ENCODE data around the gene EIF2B5.
"Not testable (repeated sequence)": the region's sequence is repeated elsewhere in the genome, so short reads cannot be mapped to it uniquely, and the experiment has no call there.

The EIF2B5 gene

GRCh38 chr3:184145111-184145524, 10.0 kb downstream of the EIF2B5 start:
- DNase-seq (ENCODE audit: insufficient read length, low spot score) (no peak), FAIRE-seq (no peak)

- DNase-seq (ENCODE audit: insufficient read length, low spot score) (no peak), FAIRE-seq (no peak)
Observed at GRCh38 chr3:184145751-184146270, 10.7 kb downstream of the EIF2B5 start.

- no peak for FAIRE-seq
- no peak for DNase-seq (ENCODE audit: insufficient read length, low spot score)
Observed at GRCh38 chr3:184148076-184148475, 12.9 kb downstream of the EIF2B5 start.

GRCh38 chr3:184149123-184149522, 14.0 kb downstream of the EIF2B5 start:
- DNase-seq (ENCODE audit: insufficient read length, low spot score) (no peak), FAIRE-seq (no peak)

- not testable (repeated sequence) for DNase-seq (ENCODE audit: insufficient read length, low spot score); FAIRE-seq
Observed at GRCh38 chr3:184149770-184150169, 14.6 kb downstream of the EIF2B5 start.

GRCh38 chr3:184154885-184155643, 19.9 kb downstream of the EIF2B5 start, which contains the start of gene DVL3:
TSS of gene DVL3 (plus strand) at chr3:184155377. CDS start at chr3:184155636, 259 bp downstream.
- DNase-seq (ENCODE audit: insufficient read length, low spot score) (peak; percentile 94), FAIRE-seq (no peak)

- FAIRE-seq (no peak), DNase-seq (ENCODE audit: insufficient read length, low spot score) (peak; percentile 56)
Observed at GRCh38 chr3:184155644-184156521, 20.7 kb downstream of the EIF2B5 start.

GRCh38 chr3:184156522-184156955, 21.4 kb downstream of the EIF2B5 start:
- no peak for FAIRE-seq
- no peak for DNase-seq (ENCODE audit: insufficient read length, low spot score)

- FAIRE-seq: no peak
- DNase-seq (ENCODE audit: insufficient read length, low spot score): no peak
Observed at GRCh38 chr3:184157206-184157605, 22.0 kb downstream of the EIF2B5 start.

- DNase-seq (ENCODE audit: insufficient read length, low spot score) (no peak), FAIRE-seq (no peak)
Observed at GRCh38 chr3:184158404-184158803, 23.2 kb downstream of the EIF2B5 start.

GRCh38 chr3:184160456-184160855, 25.3 kb downstream of the EIF2B5 start:
- FAIRE-seq (no peak), DNase-seq (ENCODE audit: insufficient read length, low spot score) (no peak)

- not testable (repeated sequence) for FAIRE-seq
Observed at GRCh38 chr3:184162571-184163070, 27.5 kb downstream of the EIF2B5 start.

GRCh38 chr3:184164648-184165330, 29.6 kb downstream of the EIF2B5 start:
- FAIRE-seq: no peak
- no peak for DNase-seq (ENCODE audit: insufficient read length, low spot score)

More at GRCh38 chr3:184162571-184163070, 27.5 kb downstream of the EIF2B5 start:
- DNase-seq (ENCODE audit: insufficient read length, low spot score): not testable (repeated sequence)

GRCh38 chr3:184165543-184165942, 30.4 kb downstream of the EIF2B5 start:
- DNase-seq (ENCODE audit: insufficient read length, low spot score) (no peak), FAIRE-seq (no peak)

GRCh38 chr3:184166671-184167070, 31.5 kb downstream of the EIF2B5 start:
- FAIRE-seq (no peak), DNase-seq (ENCODE audit: insufficient read length, low spot score) (no peak)

- FAIRE-seq (no peak), DNase-seq (ENCODE audit: insufficient read length, low spot score) (no peak)
Observed at GRCh38 chr3:184167786-184168185, 32.6 kb downstream of the EIF2B5 start.

GRCh38 chr3:184168363-184169120, 33.4 kb downstream of the EIF2B5 start:
- no peak for FAIRE-seq
- DNase-seq (ENCODE audit: insufficient read length, low spot score): no peak

GRCh38 chr3:184169896-184170875, 35.0 kb downstream of the EIF2B5 start:
- FAIRE-seq (no peak), DNase-seq (ENCODE audit: insufficient read length, low spot score) (no peak)

- FAIRE-seq (no peak), DNase-seq (ENCODE audit: insufficient read length, low spot score) (no peak)
Observed at GRCh38 chr3:184171562-184171961, 36.4 kb downstream of the EIF2B5 start.

Measured in GM19239 (cell line).